Measurements from ENCODE around the gene SAMD11. TPM values are rescaled to one million over a fixed set of nuclear protein-coding genes. Genes with fewer than 3 reads are reported as not detected.

Gene SAMD11
- total RNA-seq, 2 experiments from 2014 or later: 0.06 TPM; not detected in 1

GRCh38 chr1:920010-920409, 3.7 kb upstream of the SAMD11 start:
- no peaks in the 10 kb centered on the region for H3K79me2 ChIP-seq (ENCODE audit: insufficient read depth, low read depth, low read length)
- intact Hi-C loops (cut with micrococcal nuclease; ENCODE audit: unreplicated experiment): no loop called here
- ChIA-PET CTCF (ENCODE audit: unreplicated experiment) (no interaction called here), POLR2A (no interaction called here)
- no peak overlapping the region for H2AFZ ChIP-seq (ENCODE audit: low read length)
- no peaks in the 10 kb centered on the region for H3K9me2 ChIP-seq (ENCODE audit: insufficient read depth, low read length)
- DNase-seq (ENCODE audit: low spot score): no peak
- 0 out of 2 replicates have a peak overlapping the region, but pooled peaks have one; percentile 95 for H3K4me2 ChIP-seq (ENCODE audit: low read length)
- H3K4me1 ChIP-seq (ENCODE audit: insufficient read depth, low read length, poor library complexity, severe bottlenecking): peaks cover 31% of the 10 kb centered on the region
- no TSS peak for BruUV-seq (replicated peaks)
- H4K20me1 ChIP-seq (ENCODE audit: insufficient read depth, low read length): no peaks in the 10 kb centered on the region
- no peaks in the 10 kb centered on the region for H3K9me3 ChIP-seq (ENCODE audit: low read length)
- TF ChIP-seq, protein P1, sequence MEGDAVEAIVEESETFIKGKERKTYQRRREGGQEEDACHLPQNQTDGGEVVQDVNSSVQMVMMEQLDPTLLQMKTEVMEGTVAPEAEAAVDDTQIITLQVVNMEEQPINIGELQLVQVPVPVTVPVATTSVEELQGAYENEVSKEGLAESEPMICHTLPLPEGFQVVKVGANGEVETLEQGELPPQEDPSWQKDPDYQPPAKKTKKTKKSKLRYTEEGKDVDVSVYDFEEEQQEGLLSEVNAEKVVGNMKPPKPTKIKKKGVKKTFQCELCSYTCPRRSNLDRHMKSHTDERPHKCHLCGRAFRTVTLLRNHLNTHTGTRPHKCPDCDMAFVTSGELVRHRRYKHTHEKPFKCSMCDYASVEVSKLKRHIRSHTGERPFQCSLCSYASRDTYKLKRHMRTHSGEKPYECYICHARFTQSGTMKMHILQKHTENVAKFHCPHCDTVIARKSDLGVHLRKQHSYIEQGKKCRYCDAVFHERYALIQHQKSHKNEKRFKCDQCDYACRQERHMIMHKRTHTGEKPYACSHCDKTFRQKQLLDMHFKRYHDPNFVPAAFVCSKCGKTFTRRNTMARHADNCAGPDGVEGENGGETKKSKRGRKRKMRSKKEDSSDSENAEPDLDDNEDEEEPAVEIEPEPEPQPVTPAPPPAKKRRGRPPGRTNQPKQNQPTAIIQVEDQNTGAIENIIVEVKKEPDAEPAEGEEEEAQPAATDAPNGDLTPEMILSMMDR (conservative IDR thresholded peaks at IDR 0.05; ENCODE audit: low read length): no peak
- TF ChIP-seq EZH2phosphoT487 (IDR thresholded peaks at IDR 0.05; ENCODE audit: borderline replicate concordance, low read depth, low read length): no peak
- no peaks in the 10 kb centered on the region for H3K36me3 ChIP-seq (ENCODE audit: insufficient read depth, low read length)
- no peak overlapping the region for H3K27ac ChIP-seq (ENCODE audit: low read depth, low read length, poor library complexity, severe bottlenecking)
- H3K4me3 ChIP-seq (ENCODE audit: low read depth, low read length, poor library complexity, severe bottlenecking): no peak overlapping the region

- Histone ChIP-seq H3K79me2 (ENCODE audit: insufficient read depth, low read depth, low read length) (no peaks in the 10 kb centered on the region), H4K20me1 (ENCODE audit: insufficient read depth, low read length) (no peaks in the 10 kb centered on the region), H3K4me3 (ENCODE audit: low read depth, low read length, poor library complexity, severe bottlenecking) (peak overlapping the region; percentile 60), H3K4me1 (ENCODE audit: insufficient read depth, low read length, poor library complexity, severe bottlenecking) (peaks cover 31% of the 10 kb centered on the region), H3K9me2 (ENCODE audit: insufficient read depth, low read length) (no peaks in the 10 kb centered on the region), H3K9me3 (ENCODE audit: low read length) (no peaks in the 10 kb centered on the region), H3K36me3 (ENCODE audit: insufficient read depth, low read length) (no peaks in the 10 kb centered on the region), H3K4me2 (ENCODE audit: low read length) (peak overlapping the region; percentile 95), H3K27ac (ENCODE audit: low read depth, low read length, poor library complexity, severe bottlenecking) (no peak overlapping the region), H2AFZ (ENCODE audit: low read length) (no peak overlapping the region)
- no TSS peak for BruUV-seq (replicated peaks)
- ChIA-PET CTCF (ENCODE audit: unreplicated experiment) (no interaction called here), POLR2A (no interaction called here)
- intact Hi-C loops (cut with micrococcal nuclease; ENCODE audit: unreplicated experiment): no loop called here
- DNase-seq (ENCODE audit: low spot score): peak; percentile 53
- TF ChIP-seq, protein P1 (conservative IDR thresholded peaks at IDR 0.05; ENCODE audit: low read length): no peak
- TF ChIP-seq EZH2phosphoT487 (IDR thresholded peaks at IDR 0.05; ENCODE audit: borderline replicate concordance, low read depth, low read length): no peak
Observed at GRCh38 chr1:920521-920920, 3.2 kb upstream of the SAMD11 start.

DNA sequence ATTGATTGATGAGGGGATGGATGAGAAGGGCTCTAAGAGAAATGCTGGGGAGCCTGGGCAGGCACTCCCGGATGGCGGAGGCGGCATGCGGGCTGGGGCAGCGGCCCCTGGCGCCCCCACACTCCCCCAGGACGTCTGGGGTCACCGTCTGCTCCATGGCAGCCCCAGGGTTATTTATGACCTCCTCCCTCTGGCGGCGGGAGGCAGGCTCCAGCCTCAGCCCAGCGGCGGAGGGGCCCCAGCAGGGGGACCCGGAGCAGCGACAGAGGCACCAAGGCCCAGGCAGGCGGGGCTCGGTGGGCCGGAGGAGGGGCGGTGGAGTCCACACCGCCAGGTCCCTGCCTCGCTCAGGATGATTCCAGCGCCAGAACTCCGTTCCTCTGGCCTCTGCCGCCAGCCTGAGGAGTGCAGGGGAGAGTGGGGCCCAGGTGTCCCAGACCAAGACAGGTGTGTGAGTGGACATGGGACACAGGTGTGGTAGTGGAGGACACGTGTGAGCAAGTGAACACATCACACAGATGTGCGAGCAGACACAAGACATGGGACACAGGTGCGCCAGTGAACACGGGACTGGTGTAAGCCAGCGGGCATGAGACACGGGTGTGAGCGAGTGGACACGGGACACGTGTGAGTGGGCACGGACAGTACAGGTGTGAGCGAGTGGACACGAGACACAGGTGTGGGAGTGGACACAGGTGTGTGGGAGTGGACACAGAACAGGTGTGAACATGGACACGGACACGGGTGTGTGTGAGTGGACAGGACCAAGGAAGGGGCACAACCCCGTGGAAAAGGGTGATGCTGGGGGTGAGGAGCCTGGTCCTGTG, 2.5 kb upstream of the SAMD11 start:
- Histone ChIP-seq H3K4me2 (ENCODE audit: low read length) (peak overlapping the region; percentile 95), H3K9me3 (ENCODE audit: low read length) (no peaks in the 10 kb centered on the region), H3K9me2 (ENCODE audit: insufficient read depth, low read length) (no peaks in the 10 kb centered on the region), H3K79me2 (ENCODE audit: insufficient read depth, low read depth, low read length) (no peaks in the 10 kb centered on the region), H3K36me3 (ENCODE audit: insufficient read depth, low read length) (no peaks in the 10 kb centered on the region), H3K4me3 (ENCODE audit: low read depth, low read length, poor library complexity, severe bottlenecking) (peak overlapping the region; percentile 60), H3K4me1 (ENCODE audit: insufficient read depth, low read length, poor library complexity, severe bottlenecking) (peaks cover 31% of the 10 kb centered on the region), H4K20me1 (ENCODE audit: insufficient read depth, low read length) (no peaks in the 10 kb centered on the region), H3K27ac (ENCODE audit: low read depth, low read length, poor library complexity, severe bottlenecking) (no peak overlapping the region), H2AFZ (ENCODE audit: low read length) (no peak overlapping the region)
- no peak for TF ChIP-seq EZH2phosphoT487 (IDR thresholded peaks at IDR 0.05; ENCODE audit: borderline replicate concordance, low read depth, low read length)
- TF ChIP-seq, protein P1 (conservative IDR thresholded peaks at IDR 0.05; ENCODE audit: low read length): peak; percentile 64
- ChIA-PET POLR2A (no interaction called here), CTCF (ENCODE audit: unreplicated experiment) (no interaction called here)
- BruUV-seq (replicated peaks): no TSS peak
- intact Hi-C loops (cut with micrococcal nuclease; ENCODE audit: unreplicated experiment): no loop called here
- DNase-seq (ENCODE audit: low spot score): peak; percentile 81

Measured in OCI-LY7 (cell line).